Aorta (tissue), 5 donors: ENCODE data around the gene TBXA2R. TPM values are rescaled to one million over a fixed set of nuclear protein-coding genes. Genes with fewer than 3 reads are reported as not detected.

Source experiments
- ATAC-seq: fragments of 200-7000 bp; cut with Tn5 transposase; one replicate; pipeline ENCODE4 v1.9.1; 2022; ENCODE audit warnings: moderate library complexity; ENCODE audit not compliant: low FRiP score
- DNase-seq, 2 donors: peaks; one replicate each; pipeline ENCODE4 v3.0.0-alpha.2; 2020
- H3K27ac ChIP-seq, 2 donors: one replicate each; pipeline ENCODE4 v1.5.1; 2013; ENCODE audit warnings: low read length in 2 of 2, mild to moderate bottlenecking in 2 of 2, moderate library complexity in 2 of 2, control low read depth in 1 of 2, inconsistent platforms in 1 of 2, low read depth in 1 of 2
- H3K27me3 ChIP-seq, 2 donors: one replicate each; pipeline ENCODE4 v1.6.1; 2013; ENCODE audit warnings: control low read depth in 1 of 2, low read length in 1 of 2, mild to moderate bottlenecking in 1 of 2, moderate library complexity in 1 of 2; ENCODE audit not compliant: insufficient read depth in 2 of 2, control insufficient read depth in 1 of 2
- H3K36me3 ChIP-seq, 2 donors: one replicate each; pipeline ENCODE4 v1.6.1; 2013; ENCODE audit warnings: control low read depth in 1 of 2, low read length in 1 of 2, mild to moderate bottlenecking in 1 of 2; ENCODE audit not compliant: insufficient read depth in 2 of 2, control insufficient read depth in 1 of 2
- H3K4me1 ChIP-seq, 2 donors: one replicate each; pipeline ENCODE4 v1.6.1; 2013; ENCODE audit warnings: low read length in 2 of 2, control low read depth in 1 of 2, mild to moderate bottlenecking in 1 of 2, moderate library complexity in 1 of 2; ENCODE audit not compliant: insufficient read depth in 2 of 2, control insufficient read depth in 1 of 2
- H3K4me3 ChIP-seq, 2 donors: one replicate each; pipeline ENCODE4 v1.5.1; 2013; ENCODE audit warnings: low read length in 2 of 2, control low read depth in 1 of 2, mild to moderate bottlenecking in 1 of 2
- H3K9me3 ChIP-seq: one replicate; pipeline ENCODE4 v1.6.1; 2013; ENCODE audit warnings: mild to moderate bottlenecking, low read length; ENCODE audit not compliant: control insufficient read depth
- WGBS, 2 donors: extraction: QIAGEN DNeasy Blood & Tissue Kit; methylation state at CpG; one replicate each; pipeline ENCODE4 v1.1.7; 2013; 5-methylcytosine and 5-hydroxymethylcytosine counted together
- intact Hi-C, 2 donors: fragments of 100-400 bp; cut with DNase I; formaldehyde crosslinking; loops; one replicate each; pipeline versions ENCODE4 v1.14.2 to v1.15.0; 2022
- polyA plus RNA-seq, 2 donors: library from polyadenylated mRNA; stranded (reverse); fragments of 200-250 nt; gene quantifications; one replicate each; pipeline ENCODE4 v1.2.3, GENCODE V29; 2013
- total RNA-seq, 2 donors: library from RNA; stranded (reverse); fragmentation: NEBNext Ultra II Directional; extraction: Animal tissue kit (Norgen Biotek cat#: 25700); gene quantifications; one replicate each; pipeline ENCODE4 v1.2.1, GENCODE V29; 2021
- donor health status: healthy with polysubstance abuse.
- donor health status: Bipolar disorder and iron deficiency.
- donor health status: DM: no; HTN: no; CAD: no.
- donor health status: DM: no; HTN: no; CAD: no.
- donor health status: DM: yes; HTN: yes; CAD: no.

Gene TBXA2R
- total and polyA plus RNA-seq, 4 donors = 9.6 to 40.5 (median 33.5) TPM

- Histone ChIP-seq H3K9me3 (no peaks in the 10 kb centered on the region), H3K27me3 (no peaks in the 10 kb centered on the region), H3K4me1 (no peaks in the 10 kb centered on the region), H3K27ac (no peak overlapping the region), H3K4me3 (no peak overlapping the region), H3K36me3 (no peaks in the 10 kb centered on the region)
- 90 to 91% methylated on average over 31 to 34 of the region's 34 CpGs for WGBS, 2 donors
- intact Hi-C loops = no loop called here
- ATAC-seq (no peak), DNase-seq (no peak)
These were observed 55.5 kb downstream of the TBXA2R start for GRCh38 chr19:3550947-3551791.

- H3K36me3 ChIP-seq = no peaks in the 10 kb centered on the region
- no peak for DNase-seq
- H3K27me3 ChIP-seq = no peaks in the 10 kb centered on the region
- H3K4me3 ChIP-seq = no peak overlapping the region
- no peak overlapping the region for H3K27ac ChIP-seq
- no peaks in the 10 kb centered on the region for H3K4me1 ChIP-seq
- 81 to 86% methylated on average over 10 of the region's 10 CpGs for WGBS, 2 donors
- ATAC-seq = no peak
- H3K9me3 ChIP-seq = no peaks in the 10 kb centered on the region
- intact Hi-C loops = loop anchor here in 1 of 2 donors (5.0 kb wide), 1 partner anchor 157 kb away; the partner anchor contains the start of gene TJP3
These were observed 56.9 kb downstream of the TBXA2R start for GRCh38 chr19:3549816-3550215.

- H3K4me3 ChIP-seq = no peak overlapping the region
- no peaks in the 10 kb centered on the region for H3K4me1 ChIP-seq
- no peak overlapping the region for H3K27ac ChIP-seq
- no peaks in the 10 kb centered on the region for H3K27me3 ChIP-seq
- ATAC-seq = no peak
- H3K9me3 ChIP-seq = no peaks in the 10 kb centered on the region
- intact Hi-C loops = loop anchor here in 1 of 2 donors (5.0 kb wide), 1 partner anchor 159 kb away; the partner anchor contains the start of gene TJP3
- no peak for DNase-seq
- no peaks in the 10 kb centered on the region for H3K36me3 ChIP-seq
- 72 to 75% methylated on average over 14 of the region's 14 CpGs for WGBS, 2 donors
These were observed 58.1 kb downstream of the TBXA2R start for GRCh38 chr19:3548606-3549005.

GRCh38 chr19:3547767-3548282 is 58.9 kb downstream of the TBXA2R start:
- 82 to 84% methylated on average over 36 of the region's 36 CpGs for WGBS, 2 donors
- DNase-seq = no peak
- Histone ChIP-seq H3K9me3 (no peaks in the 10 kb centered on the region), H3K36me3 (no peaks in the 10 kb centered on the region), H3K4me3 (no peak overlapping the region), H3K27ac (no peak overlapping the region), H3K4me1 (no peaks in the 10 kb centered on the region), H3K27me3 (no peaks in the 10 kb centered on the region)
- no peak for ATAC-seq
- intact Hi-C loops = loop anchor here in 1 of 2 donors (5.0 kb wide), 1 partner anchor 159 kb away; the partner anchor contains the start of gene TJP3

- ATAC-seq (no peak), DNase-seq (no peak)
- Histone ChIP-seq H3K36me3 (no peaks in the 10 kb centered on the region), H3K4me1 (no peaks in the 10 kb centered on the region), H3K27ac (no peak overlapping the region), H3K9me3 (no peaks in the 10 kb centered on the region), H3K4me3 (no peak overlapping the region), H3K27me3 (no peaks in the 10 kb centered on the region)
- intact Hi-C loops = loop anchor here in 1 of 2 donors (5.0 kb wide), 1 partner anchor 160 kb away; the partner anchor contains the start of gene TJP3
- whole genome bisulfite sequencing, 2 donors = 85 to 86% methylated on average over 15 of the region's 15 CpGs
These were observed 59.4 kb downstream of the TBXA2R start for GRCh38 chr19:3547301-3547731.

- H3K9me3 ChIP-seq = no peaks in the 10 kb centered on the region
- WGBS, 2 donors = 90% methylated on average over 23 of the region's 23 CpGs
- H3K4me3 ChIP-seq = no peak overlapping the region
- DNase-seq = no peak
- no peaks in the 10 kb centered on the region for H3K27me3 ChIP-seq
- ATAC-seq = peak; percentile 12
- H3K27ac ChIP-seq = no peak overlapping the region
- no peaks in the 10 kb centered on the region for H3K4me1 ChIP-seq
- H3K36me3 ChIP-seq = no peaks in the 10 kb centered on the region
- intact Hi-C loops = loop anchor here in 1 of 2 donors (5.0 kb wide), 1 partner anchor 161 kb away; the partner anchor contains the start of gene TJP3
These were observed 60.6 kb downstream of the TBXA2R start for GRCh38 chr19:3546119-3546518.

GRCh38 chr19:3545669-3546034 is 61.0 kb downstream of the TBXA2R start:
- no peaks in the 10 kb centered on the region for H3K36me3 ChIP-seq

GRCh38 chr19:3544742-3545668 is 61.7 kb downstream of the TBXA2R start:
- Histone ChIP-seq H3K4me1 (no peaks in the 10 kb centered on the region), H3K36me3 (no peaks in the 10 kb centered on the region), H3K27ac (no peak overlapping the region), H3K27me3 (no peaks in the 10 kb centered on the region), H3K4me3 (no peak overlapping the region), H3K9me3 (no peaks in the 10 kb centered on the region)
- DNase-seq (peak; percentile 81 to 95), ATAC-seq (peak; percentile 76)
- intact Hi-C loops = loop anchor here (1.0 to 5.0 kb wide), 3 partner anchors 74 to 162 kb away; partner anchors contain the start of gene TJP3 (in 1 of the 2)
- WGBS, 2 donors = 51 to 59% methylated on average over 24 to 30 of the region's 30 CpGs

More at GRCh38 chr19:3545669-3546034, 61.0 kb downstream of the TBXA2R start:
- no peak for ATAC-seq
- Histone ChIP-seq H3K9me3 (no peaks in the 10 kb centered on the region), H3K27me3 (no peaks in the 10 kb centered on the region), H3K27ac (no peak overlapping the region), H3K4me1 (no peaks in the 10 kb centered on the region), H3K4me3 (no peak overlapping the region)
- intact Hi-C loops = loop anchor here (1.0 to 5.0 kb wide), 3 partner anchors 73 to 162 kb away; partner anchors contain the start of gene TJP3 (in 1 of the 2)
- no peak for DNase-seq
- WGBS, 2 donors = 63 to 71% methylated on average over 10 of the region's 10 CpGs
